T-helper 17 cell (primary cell): ENCODE results near the gene UNC45A. TPM values are rescaled to one million over a fixed set of nuclear protein-coding genes. Genes with fewer than 3 reads are reported as not detected.

Experiments
- ATAC-seq: fragments of 150-1000 bp; cut with Tn5 transposase; 2 replicates; pipeline ENCODE4 v1.10.0; 2021; ENCODE audit warnings: mild to moderate bottlenecking, moderate library complexity
- DNase-seq, 3 donors: peaks; one replicate each; pipeline versions ENCODE4 v3.0.0 to v3.0.0-alpha.2; 2020 to 2021
- H3K9me3 ChIP-seq: one replicate; pipeline ENCODE4 v1.7.0; 2013; ENCODE audit warnings: low read length, mild to moderate bottlenecking; ENCODE audit not compliant: control insufficient read depth, poor library complexity, severe bottlenecking
- H3K27ac Mint-ChIP-seq: one replicate; pipeline ENCODE4 v1.8.0; 2022; ENCODE audit warnings: mild to moderate bottlenecking, moderate library complexity, mixed read lengths
- H3K27me3 Mint-ChIP-seq: one replicate; pipeline ENCODE4 v1.8.0; 2022; ENCODE audit warnings: mixed read lengths
- H3K36me3 Mint-ChIP-seq: one replicate; pipeline ENCODE4 v1.8.0; 2022; ENCODE audit warnings: low read depth, mixed read lengths
- H3K4me1 Mint-ChIP-seq: one replicate; pipeline ENCODE4 v1.8.0; 2022; ENCODE audit warnings: mild to moderate bottlenecking, mixed read lengths
- H3K4me3 Mint-ChIP-seq: one replicate; pipeline ENCODE4 v1.8.0; 2022; ENCODE audit warnings: mild to moderate bottlenecking, moderate library complexity, mixed read lengths
- total RNA-seq, 4 donors: library from RNA in 2 of 4; stranded (reverse) in 2 of 4; gene quantifications; one replicate each; pipeline ENCODE4 v1.2.3 and lab custom pipeline; 2022 to 2026

The UNC45A gene
- total RNA-seq, 2 donors from 2014 or later: 36.9 to 38.3 TPM

DNA sequence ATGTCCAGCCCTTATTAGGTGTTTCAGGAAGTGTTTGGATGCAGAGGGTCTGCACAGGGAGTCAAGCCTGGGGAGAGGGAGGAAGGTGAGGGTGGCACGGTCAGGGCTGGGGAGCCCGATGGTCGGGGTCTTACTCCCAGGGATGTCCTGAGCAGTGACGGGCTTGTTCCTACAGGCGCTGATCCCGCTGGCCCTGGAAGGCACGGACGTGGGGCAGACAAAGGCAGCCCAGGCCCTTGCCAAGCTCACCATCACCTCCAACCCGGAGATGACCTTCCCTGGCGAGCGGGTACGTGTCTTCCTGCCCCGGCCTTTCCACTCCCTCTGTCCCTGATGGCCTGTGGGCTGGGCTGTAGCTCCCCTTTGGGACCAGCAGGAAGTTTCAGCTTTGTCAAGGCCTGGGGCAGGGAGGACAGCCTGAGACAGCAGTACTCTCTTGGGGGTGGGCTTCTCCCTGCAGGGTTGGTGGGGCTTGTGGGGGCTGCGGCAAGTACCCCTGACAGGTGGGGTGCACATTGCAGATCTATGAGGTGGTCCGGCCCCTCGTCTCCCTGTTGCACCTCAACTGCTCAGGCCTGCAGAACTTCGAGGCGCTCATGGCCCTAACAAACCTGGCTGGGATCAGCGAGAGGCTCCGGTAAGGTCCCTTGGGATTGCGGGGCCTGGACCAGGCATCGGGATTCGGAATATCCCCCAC lies 15.0 kb downstream of the UNC45A start:
- ATAC-seq (no peak), DNase-seq (no peak)
- no peak overlapping the region for H3K27ac Mint-ChIP-seq
- H3K36me3 Mint-ChIP-seq: no peaks in the 10 kb centered on the region
- peaks cover 2% of the 10 kb centered on the region for H3K4me1 Mint-ChIP-seq
- H3K9me3 ChIP-seq: no peaks in the 10 kb centered on the region
- no peak overlapping the region for H3K4me3 Mint-ChIP-seq
- no peaks in the 10 kb centered on the region for H3K27me3 Mint-ChIP-seq

DNA sequence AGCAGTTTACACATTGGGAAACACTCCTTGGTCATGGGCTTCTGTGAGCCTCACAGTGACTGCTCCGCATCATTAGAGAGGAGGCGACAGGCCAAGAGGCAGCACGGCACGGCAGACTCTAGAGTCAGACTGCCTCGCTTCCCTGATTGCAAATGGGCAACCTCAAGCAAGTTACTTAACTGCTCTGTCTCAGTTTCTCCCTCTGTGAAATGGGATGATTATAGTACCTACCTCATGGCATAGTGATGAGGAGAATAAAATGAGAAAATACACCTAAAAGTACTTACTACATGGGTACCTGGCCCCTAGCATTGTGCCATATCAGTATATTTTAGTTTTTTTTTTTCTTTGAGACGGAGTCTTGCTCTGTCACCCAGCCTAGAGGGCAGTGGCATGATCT lies 15.6 kb downstream of the UNC45A start:
- Mint-ChIP-seq H3K36me3 (no peaks in the 10 kb centered on the region), H3K27me3 (no peaks in the 10 kb centered on the region), H3K27ac (no peak overlapping the region), H3K4me1 (peaks cover 2% of the 10 kb centered on the region), H3K4me3 (no peak overlapping the region)
- DNase-seq (no peak), ATAC-seq (no peak)
- no peaks in the 10 kb centered on the region for H3K9me3 ChIP-seq

GRCh38 chr15:90952901-90953677 lies 18.0 kb downstream of the UNC45A start:
- Mint-ChIP-seq H3K4me3 (no peak overlapping the region), H3K4me1 (peaks cover 9% of the 10 kb centered on the region), H3K36me3 (no peaks in the 10 kb centered on the region), H3K27me3 (no peaks in the 10 kb centered on the region), H3K27ac (peak overlapping the region; percentile 61)
- ATAC-seq (no peak), DNase-seq (no peak)
- H3K9me3 ChIP-seq: no peaks in the 10 kb centered on the region

- no peaks in the 10 kb centered on the region for H3K9me3 ChIP-seq
- DNase-seq (no peak), ATAC-seq (no peak)
- Mint-ChIP-seq H3K4me1 (peaks cover 9% of the 10 kb centered on the region), H3K36me3 (no peaks in the 10 kb centered on the region), H3K27me3 (no peaks in the 10 kb centered on the region), H3K4me3 (peak overlapping the region; percentile 87), H3K27ac (peak overlapping the region; percentile 87)
Observed at GRCh38 chr15:90953947-90954711, 19.0 kb downstream of the UNC45A start.

- no peaks in the 10 kb centered on the region for H3K9me3 ChIP-seq
- Mint-ChIP-seq H3K4me3 (peak within 1 kb of the TSS; percentile 87), H3K4me1 (peaks cover 11% of the 10 kb centered on the region), H3K27ac (peak within 1 kb of the TSS; percentile 87), H3K27me3 (no peaks in the 10 kb centered on the region), H3K36me3 (no peaks in the 10 kb centered on the region)
- ATAC-seq: peak; percentile 97
- DNase-seq: peak; percentile 69 to 79 (median 77)
Observed at GRCh38 chr15:90954712-90955623, 19.9 kb downstream of the UNC45A start, which contains the start of gene RCCD1. TSS of gene RCCD1 (plus strand) at chr15:90954884. CDS start at chr15:90956735, 1,851 bp downstream.

DNA sequence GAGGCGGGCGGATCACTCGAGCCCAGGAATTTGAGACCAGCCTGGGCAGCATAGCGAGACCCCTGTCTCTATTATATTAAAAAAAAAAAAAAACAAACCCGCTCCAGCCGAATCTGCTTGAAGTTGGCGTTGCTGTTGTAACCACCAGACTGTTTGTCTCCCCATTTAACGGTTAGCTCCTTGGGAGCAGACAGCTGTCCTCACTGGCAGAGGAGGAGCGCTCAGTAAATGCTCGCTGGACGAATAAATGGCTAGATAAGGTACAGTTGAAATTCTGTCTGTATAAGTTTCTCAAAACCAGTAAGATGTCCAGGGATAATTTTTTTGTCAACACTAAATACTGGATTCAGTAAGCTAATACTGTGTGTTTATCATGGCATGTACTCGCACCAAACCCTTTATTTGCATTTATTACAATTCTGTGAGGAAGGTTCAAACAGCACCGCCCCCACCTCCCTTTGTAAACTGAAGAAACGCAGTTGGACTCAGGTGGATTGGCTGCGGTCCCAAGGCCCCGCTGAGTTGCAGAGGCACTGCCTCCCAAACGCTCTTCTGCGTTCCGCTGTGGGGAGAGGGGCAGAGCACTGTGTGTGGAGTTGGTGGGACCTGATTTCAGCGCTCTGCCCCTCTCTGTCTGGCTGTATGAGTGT lies 20.7 kb downstream of the UNC45A start:
- peak overlapping the region; percentile 87 for H3K27ac Mint-ChIP-seq
- peaks cover 11% of the 10 kb centered on the region for H3K4me1 Mint-ChIP-seq
- H3K4me3 Mint-ChIP-seq: peak overlapping the region; percentile 87
- no peaks in the 10 kb centered on the region for H3K36me3 Mint-ChIP-seq
- H3K9me3 ChIP-seq: no peaks in the 10 kb centered on the region
- ATAC-seq: no peak
- DNase-seq: no peak
- H3K27me3 Mint-ChIP-seq: no peaks in the 10 kb centered on the region

GRCh38 chr15:90956274-90957030 lies 21.4 kb downstream of the UNC45A start:
- peaks cover 3% of the 10 kb centered on the region for H3K36me3 Mint-ChIP-seq
- no peaks in the 10 kb centered on the region for H3K9me3 ChIP-seq
- ATAC-seq: no peak
- DNase-seq: peak; percentile 50 to 70 (median 58)
- no peaks in the 10 kb centered on the region for H3K27me3 Mint-ChIP-seq
- no peak overlapping the region for H3K27ac Mint-ChIP-seq
- H3K4me3 Mint-ChIP-seq: peak overlapping the region; percentile 87
- H3K4me1 Mint-ChIP-seq: peaks cover 11% of the 10 kb centered on the region

DNA sequence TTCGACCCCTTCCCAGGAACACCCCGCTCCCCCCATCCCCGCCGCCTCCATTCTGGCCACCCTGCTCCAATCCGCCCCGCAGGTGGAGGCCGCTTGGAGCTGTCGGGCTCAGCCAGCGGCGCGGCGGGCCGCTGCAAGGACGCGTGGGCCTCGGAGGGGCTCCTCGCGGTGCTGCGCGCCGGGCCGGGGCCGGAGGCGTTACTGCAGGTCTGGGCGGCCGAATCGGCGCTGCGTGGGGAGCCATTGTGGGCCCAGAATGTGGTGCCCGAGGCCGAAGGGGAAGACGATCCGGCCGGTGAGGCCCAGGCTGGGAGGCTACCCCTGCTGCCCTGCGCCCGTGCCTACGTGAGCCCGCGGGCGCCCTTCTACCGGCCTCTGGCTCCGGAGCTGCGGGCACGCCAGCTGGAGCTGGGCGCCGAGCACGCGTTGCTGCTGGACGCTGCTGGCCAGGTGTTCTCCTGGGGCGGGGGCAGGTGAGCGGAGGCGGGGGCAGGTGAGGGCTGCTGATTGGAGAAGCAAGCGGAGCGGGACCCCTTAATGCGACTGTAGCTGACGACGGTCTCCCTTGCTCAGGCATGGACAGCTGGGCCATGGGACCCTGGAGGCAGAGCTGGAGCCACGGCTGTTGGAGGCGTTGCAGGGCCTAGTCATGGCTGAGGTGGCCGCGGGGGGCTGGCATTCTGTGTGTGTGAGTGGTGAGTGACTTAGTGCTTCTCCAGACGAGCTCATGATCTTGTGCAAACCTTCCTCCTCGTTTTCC lies 22.1 kb downstream of the UNC45A start:
- no peak for DNase-seq
- Mint-ChIP-seq H3K27me3 (no peaks in the 10 kb centered on the region), H3K36me3 (peaks cover 3% of the 10 kb centered on the region), H3K27ac (no peak overlapping the region), H3K4me3 (peak overlapping the region; percentile 78), H3K4me1 (peaks cover 13% of the 10 kb centered on the region)
- ATAC-seq: no peak
- no peaks in the 10 kb centered on the region for H3K9me3 ChIP-seq

DNA sequence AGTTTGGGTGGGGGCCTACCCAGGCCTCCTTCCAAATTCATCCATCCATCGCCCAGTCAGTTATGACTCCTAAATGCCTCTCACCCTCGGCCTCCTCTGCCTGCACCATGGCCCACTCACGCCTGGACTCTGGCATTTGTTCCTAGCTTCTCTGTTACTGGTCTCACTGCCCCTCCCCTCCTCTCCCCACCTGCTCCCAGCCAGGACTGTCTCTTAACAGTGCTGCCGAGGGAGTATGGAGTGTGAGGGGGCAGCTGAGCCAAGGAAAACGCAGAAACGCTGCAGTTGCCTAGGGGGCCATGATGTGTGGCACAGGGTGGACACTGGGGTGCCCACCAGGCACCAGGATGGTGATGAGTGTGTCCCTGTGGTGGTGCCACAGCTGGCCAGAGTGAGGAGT lies 22.7 kb downstream of the UNC45A start:
- Mint-ChIP-seq H3K4me3 (peak overlapping the region; percentile 78), H3K27me3 (no peaks in the 10 kb centered on the region), H3K27ac (no peak overlapping the region), H3K4me1 (peaks cover 13% of the 10 kb centered on the region), H3K36me3 (peaks cover 3% of the 10 kb centered on the region)
- DNase-seq (no peak), ATAC-seq (no peak)
- no peaks in the 10 kb centered on the region for H3K9me3 ChIP-seq

- H3K4me3 Mint-ChIP-seq: peak overlapping the region; percentile 63
- DNase-seq: no peak
- no peaks in the 10 kb centered on the region for H3K9me3 ChIP-seq
- no peaks in the 10 kb centered on the region for H3K27me3 Mint-ChIP-seq
- no peak overlapping the region for H3K27ac Mint-ChIP-seq
- ATAC-seq: no peak
- H3K4me1 Mint-ChIP-seq: peaks cover 13% of the 10 kb centered on the region
- peaks cover 3% of the 10 kb centered on the region for H3K36me3 Mint-ChIP-seq
Observed at GRCh38 chr15:90959028-90959595, 24.0 kb downstream of the UNC45A start.

DNA sequence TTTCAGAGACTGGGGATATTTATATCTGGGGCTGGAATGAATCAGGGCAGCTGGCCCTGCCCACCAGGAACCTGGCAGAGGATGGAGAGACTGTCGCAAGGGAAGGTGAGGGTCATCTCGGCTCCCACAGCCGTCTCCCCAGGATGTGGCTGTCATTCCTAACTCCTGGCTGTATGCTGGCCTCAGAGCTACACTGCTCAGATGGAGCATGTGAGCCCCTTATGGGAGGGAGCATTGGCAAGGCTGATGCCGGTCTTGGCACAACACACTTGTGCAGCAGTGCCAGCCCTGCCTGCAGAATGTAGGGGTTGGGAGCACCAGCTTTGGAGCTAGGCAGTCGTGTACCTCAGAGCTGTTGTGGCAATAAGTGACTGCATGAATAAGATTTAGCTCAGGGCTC lies 24.8 kb downstream of the UNC45A start:
- H3K36me3 Mint-ChIP-seq: peaks cover 3% of the 10 kb centered on the region
- no peak overlapping the region for H3K27ac Mint-ChIP-seq
- H3K27me3 Mint-ChIP-seq: no peaks in the 10 kb centered on the region

More for the DNA sequence above, 24.8 kb downstream of the UNC45A start:
- ATAC-seq: no peak
- DNase-seq: no peak
- Mint-ChIP-seq H3K4me1 (peaks cover 11% of the 10 kb centered on the region), H3K4me3 (no peak overlapping the region)
- H3K9me3 ChIP-seq: no peaks in the 10 kb centered on the region
